ENCODE data around the gene SLC22A23.

Gene SLC22A23

GRCh38 chr6:3366596-3367413 is 90.0 kb downstream of the SLC22A23 start:
- H3K36me3 ChIP-seq (replicated peaks; ENCODE audit: low read depth, low read length), result no peaks in the 10 kb centered on the region
- peak overlapping the region; percentile 71 for H3K4me2 ChIP-seq (ENCODE audit: low read length)
- no peaks in the 10 kb centered on the region for H3K9me3 ChIP-seq (ENCODE audit: insufficient read depth, low read length)
- H3K9ac ChIP-seq (ENCODE audit: low read length), result no peak overlapping the region
- H3K27me3 ChIP-seq (ENCODE audit: low read depth, low read length), result no peaks in the 10 kb centered on the region
- H3K4me3 ChIP-seq (ENCODE audit: low read length), result 0 out of 2 replicates have a peak overlapping the region, but pooled peaks have one; percentile 40
- no peaks in the 10 kb centered on the region for H4K20me1 ChIP-seq (ENCODE audit: insufficient read depth, low read length)
- H2AFZ ChIP-seq (ENCODE audit: low read depth, low read length), result no peak overlapping the region
- TF ChIP-seq CTCF (IDR thresholded peaks at IDR 0.05; ENCODE audit: low read depth, low read length), result no peak
- no peak for TF ChIP-seq EZH2phosphoT487 (IDR thresholded peaks at IDR 0.05; ENCODE audit: low read depth)
- H3K27ac ChIP-seq (ENCODE audit: low read length), result peak overlapping the region; percentile 30
- H3K79me2 ChIP-seq (ENCODE audit: low read length), result no peaks in the 10 kb centered on the region
- peaks cover 29% of the 10 kb centered on the region for H3K4me1 ChIP-seq (ENCODE audit: low read length)

DNA sequence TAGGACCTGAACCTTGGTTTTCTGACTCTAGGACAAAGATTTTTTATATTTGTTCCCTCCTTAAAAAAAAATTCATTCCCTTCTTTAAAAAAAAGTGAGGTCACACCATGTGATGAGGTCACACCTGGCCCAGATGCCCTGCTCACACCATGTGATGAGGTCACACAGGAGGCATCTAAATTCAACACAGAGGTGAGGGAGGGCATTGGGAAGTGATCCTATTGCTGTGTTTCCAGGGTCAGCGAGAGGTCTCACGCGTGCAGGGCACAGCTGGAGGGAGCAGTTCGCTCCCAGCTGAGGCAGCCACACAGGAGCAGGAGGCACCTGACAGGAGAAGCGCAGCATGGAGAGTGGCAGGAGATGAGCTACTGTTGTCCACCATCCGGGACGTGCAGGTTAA is 92.5 kb downstream of the SLC22A23 start:
- no peak overlapping the region for H3K9ac ChIP-seq (ENCODE audit: low read length)
- no peaks in the 10 kb centered on the region for H3K27me3 ChIP-seq (ENCODE audit: low read depth, low read length)
- peaks cover 34% of the 10 kb centered on the region for H3K4me1 ChIP-seq (ENCODE audit: low read length)
- no peak overlapping the region for H2AFZ ChIP-seq (ENCODE audit: low read depth, low read length)
- no peak overlapping the region for H3K27ac ChIP-seq (ENCODE audit: low read length)
- no peak for TF ChIP-seq CTCF (IDR thresholded peaks at IDR 0.05; ENCODE audit: low read depth, low read length)
- TF ChIP-seq EZH2phosphoT487 (IDR thresholded peaks at IDR 0.05; ENCODE audit: low read depth), result no peak
- H3K36me3 ChIP-seq (replicated peaks; ENCODE audit: low read depth, low read length), result no peaks in the 10 kb centered on the region
- no peaks in the 10 kb centered on the region for H4K20me1 ChIP-seq (ENCODE audit: insufficient read depth, low read length)
- no peaks in the 10 kb centered on the region for H3K9me3 ChIP-seq (ENCODE audit: insufficient read depth, low read length)
- H3K79me2 ChIP-seq (ENCODE audit: low read length), result no peaks in the 10 kb centered on the region
- no peak overlapping the region for H3K4me2 ChIP-seq (ENCODE audit: low read length)
- no peak overlapping the region for H3K4me3 ChIP-seq (ENCODE audit: low read length)

DNA sequence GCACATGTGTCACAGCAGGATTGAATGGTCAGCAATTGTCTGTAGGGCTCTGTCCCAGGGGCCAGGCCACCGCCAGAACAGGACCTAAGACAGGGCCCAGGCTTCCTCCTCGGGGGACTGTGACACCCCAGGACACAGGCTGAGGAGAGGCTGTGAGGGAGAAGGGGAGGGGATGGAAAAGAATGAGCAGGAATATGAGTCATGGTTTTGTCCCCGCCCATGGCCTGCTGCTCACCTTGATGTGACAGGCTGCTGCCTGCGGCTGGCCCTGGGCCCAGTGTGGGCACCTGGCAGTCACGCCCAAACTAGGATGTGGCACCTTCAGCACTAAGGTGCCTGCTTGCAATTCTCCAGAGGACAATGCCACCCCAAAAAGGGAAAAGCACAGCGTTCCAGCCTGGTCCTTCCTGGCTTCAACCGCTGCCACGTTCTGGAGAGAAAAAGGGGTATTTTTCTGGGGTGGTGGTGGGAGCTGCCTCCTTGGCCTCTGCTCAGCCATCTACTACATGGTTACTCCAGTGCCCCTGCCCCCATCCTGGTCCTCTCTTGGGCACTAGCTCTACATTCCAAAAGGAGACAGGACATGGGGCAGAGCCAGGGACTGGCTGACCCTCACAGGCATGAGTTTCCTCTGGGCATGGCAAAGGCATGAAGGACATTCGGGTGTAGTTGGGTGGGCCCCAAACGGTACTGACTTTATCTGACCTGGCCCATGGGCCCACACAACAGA is 93.4 kb downstream of the SLC22A23 start:
- H4K20me1 ChIP-seq (ENCODE audit: insufficient read depth, low read length), result no peaks in the 10 kb centered on the region
- no peak overlapping the region for H2AFZ ChIP-seq (ENCODE audit: low read depth, low read length)
- no peaks in the 10 kb centered on the region for H3K36me3 ChIP-seq (replicated peaks; ENCODE audit: low read depth, low read length)
- no peak overlapping the region for H3K27ac ChIP-seq (ENCODE audit: low read length)
- H3K9ac ChIP-seq (ENCODE audit: low read length), result no peak overlapping the region
- no peaks in the 10 kb centered on the region for H3K9me3 ChIP-seq (ENCODE audit: insufficient read depth, low read length)
- TF ChIP-seq EZH2phosphoT487 (IDR thresholded peaks at IDR 0.05; ENCODE audit: low read depth) (no peak), CTCF (IDR thresholded peaks at IDR 0.05; ENCODE audit: low read depth, low read length) (no peak)
- H3K4me3 ChIP-seq (ENCODE audit: low read length), result no peak overlapping the region
- no peaks in the 10 kb centered on the region for H3K27me3 ChIP-seq (ENCODE audit: low read depth, low read length)
- H3K4me1 ChIP-seq (ENCODE audit: low read length), result peaks cover 26% of the 10 kb centered on the region
- H3K4me2 ChIP-seq (ENCODE audit: low read length), result no peak overlapping the region
- no peaks in the 10 kb centered on the region for H3K79me2 ChIP-seq (ENCODE audit: low read length)

DNA sequence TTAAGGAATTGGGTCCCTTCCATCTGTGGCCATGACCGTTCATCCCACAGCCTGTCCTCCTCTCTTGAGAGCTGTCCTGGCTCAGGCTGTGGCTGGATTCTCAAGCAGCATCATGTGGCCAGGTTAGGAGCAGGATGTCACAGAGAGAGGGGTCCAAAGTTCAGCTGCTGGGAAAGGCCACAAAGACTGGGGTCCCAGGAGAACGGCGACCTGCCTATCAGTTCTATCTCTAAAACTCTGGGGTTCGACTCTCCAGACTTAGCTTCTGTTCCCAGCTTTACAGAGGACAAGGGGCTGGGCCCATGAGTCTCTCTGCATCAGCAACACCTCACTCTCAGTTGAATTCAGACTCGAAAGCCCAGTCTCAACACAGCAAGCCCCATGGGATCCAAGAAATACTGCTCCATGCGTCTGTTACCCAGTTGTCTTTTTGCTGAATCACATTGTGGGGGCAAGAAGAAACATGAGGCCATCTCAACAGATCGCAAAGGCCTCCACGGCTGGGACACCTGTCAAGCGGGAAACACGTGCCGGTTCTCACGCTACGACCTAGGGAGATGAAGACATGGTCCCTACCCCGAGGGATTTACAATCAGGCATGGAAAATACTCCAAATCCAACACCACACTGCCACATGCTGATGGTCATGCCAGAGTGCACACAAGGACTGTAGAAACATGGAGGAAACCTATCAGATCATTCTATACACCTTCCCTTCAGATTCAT is 95.4 kb downstream of the SLC22A23 start:
- Histone ChIP-seq H3K27me3 (ENCODE audit: low read depth, low read length) (no peaks in the 10 kb centered on the region), H3K36me3 (replicated peaks; ENCODE audit: low read depth, low read length) (no peaks in the 10 kb centered on the region), H3K27ac (ENCODE audit: low read length) (no peak overlapping the region), H3K4me1 (ENCODE audit: low read length) (peaks cover 13% of the 10 kb centered on the region), H3K4me3 (ENCODE audit: low read length) (no peak overlapping the region), H4K20me1 (ENCODE audit: insufficient read depth, low read length) (no peaks in the 10 kb centered on the region), H3K79me2 (ENCODE audit: low read length) (no peaks in the 10 kb centered on the region), H2AFZ (ENCODE audit: low read depth, low read length) (no peak overlapping the region), H3K4me2 (ENCODE audit: low read length) (no peak overlapping the region), H3K9ac (ENCODE audit: low read length) (no peak overlapping the region), H3K9me3 (ENCODE audit: insufficient read depth, low read length) (no peaks in the 10 kb centered on the region)
- TF ChIP-seq EZH2phosphoT487 (IDR thresholded peaks at IDR 0.05; ENCODE audit: low read depth), result no peak
- TF ChIP-seq CTCF (IDR thresholded peaks at IDR 0.05; ENCODE audit: low read depth, low read length), result no peak

Measured in OCI-LY3 (cell line).